Fibroblast of mammary gland (primary cell): ENCODE measurements around the gene FAM81B.

Experiments used
- DNase-seq: peaks from one replicate; pipeline ENCODE4 v3.0.0-alpha.2; 2010; ENCODE audit warnings: low read depth
- H3K4me3 ChIP-seq: 2 replicates; pipeline ENCODE4 v1.5.1; 2011; ENCODE audit warnings: low read depth, mild to moderate bottlenecking, low read length, moderate library complexity; ENCODE audit not compliant: control insufficient read depth
- CTCF ChIP-seq: conservative IDR thresholded peaks from 2 replicates; pipeline ENCODE4 v1.5.1; 2011; ENCODE audit warnings: low read depth, low read length, inconsistent platforms; ENCODE audit not compliant: control insufficient read depth, insufficient read depth

Gene FAM81B

GRCh38 chr5:95365302-95366095 lies 25.7 kb upstream of the FAM81B start:
- DNase-seq: no peak
- no peak overlapping the region for H3K4me3 ChIP-seq
- TF ChIP-seq CTCF: no peak

DNA sequence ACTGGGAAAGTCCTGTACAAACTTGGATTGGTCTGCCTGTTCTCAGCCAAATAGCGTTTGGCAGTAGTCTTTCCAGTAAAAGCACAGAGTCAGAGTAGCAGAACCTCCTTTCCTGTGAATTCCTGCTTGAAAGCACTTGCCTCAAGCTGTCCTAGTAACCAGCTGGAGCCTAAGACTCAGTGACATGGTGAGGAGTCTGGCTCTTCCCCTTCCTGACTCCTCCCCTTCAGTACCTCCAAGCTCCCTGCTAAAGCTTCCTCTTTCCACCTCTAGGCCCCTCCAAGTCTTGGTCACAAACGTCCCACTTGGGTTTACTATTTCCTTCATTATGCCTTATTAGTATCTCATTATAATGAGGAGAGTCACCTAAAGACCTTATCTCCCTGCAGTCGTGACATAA lies 21.4 kb upstream of the FAM81B start:
- no peak for DNase-seq
- no peak for TF ChIP-seq CTCF
- no peak overlapping the region for H3K4me3 ChIP-seq

DNA sequence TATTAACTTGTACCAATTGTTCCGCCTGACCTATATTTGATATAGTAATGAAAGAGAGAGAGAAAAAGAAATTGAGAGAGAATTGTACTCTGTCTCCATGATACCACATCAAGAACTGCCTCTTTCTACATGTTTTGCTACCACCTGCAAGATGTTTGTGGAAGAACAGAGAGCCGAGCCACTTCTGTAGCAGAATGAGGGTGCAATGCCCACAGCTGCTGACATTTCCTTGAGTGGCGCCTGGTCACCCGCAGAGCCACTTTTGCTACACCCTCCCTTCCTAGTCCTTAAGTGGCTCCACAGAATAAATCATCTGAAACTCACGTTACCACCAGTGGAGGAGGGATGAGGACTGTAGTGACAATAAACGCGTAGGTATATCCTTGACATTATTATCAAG lies 17.1 kb upstream of the FAM81B start:
- no peak for TF ChIP-seq CTCF
- no peak overlapping the region for H3K4me3 ChIP-seq
- DNase-seq: no peak

- no peak overlapping the region for H3K4me3 ChIP-seq
- DNase-seq: no peak
Observed at GRCh38 chr5:95375591-95375990, 15.6 kb upstream of the FAM81B start.

GRCh38 chr5:95379133-95379532 lies 12.0 kb upstream of the FAM81B start:
- DNase-seq: no peak
- H3K4me3 ChIP-seq: no peak overlapping the region
- no peak for TF ChIP-seq CTCF

More at GRCh38 chr5:95375591-95375990, 15.6 kb upstream of the FAM81B start:
- TF ChIP-seq CTCF: no peak

DNA sequence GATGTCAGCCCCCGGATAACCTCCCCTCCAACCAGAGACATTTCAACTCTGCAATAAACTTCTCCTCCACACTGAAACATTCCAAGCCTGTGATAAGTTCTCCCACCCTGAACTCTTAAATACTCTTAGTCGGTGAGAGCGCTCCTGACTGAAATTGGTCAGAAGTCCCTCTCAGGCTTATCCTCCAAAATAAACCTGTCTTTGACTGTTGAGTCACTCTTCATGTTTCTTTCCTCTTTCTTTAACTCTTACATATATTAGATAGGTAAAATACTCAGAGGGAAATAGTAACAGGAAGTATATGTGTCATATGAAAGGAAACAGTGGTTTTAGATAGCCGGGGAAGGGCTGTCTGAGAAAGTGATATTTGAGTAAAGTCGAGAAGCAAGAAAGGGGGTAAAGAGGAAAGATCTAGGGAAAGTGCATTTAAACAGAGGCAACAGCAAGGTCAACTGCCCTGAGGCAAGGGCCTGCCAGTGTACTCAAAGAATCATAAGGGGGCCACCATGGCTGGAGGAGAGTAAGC lies 11.0 kb upstream of the FAM81B start:
- no peak for DNase-seq
- H3K4me3 ChIP-seq: no peak overlapping the region
- no peak for TF ChIP-seq CTCF
